Effector CD4-positive, alpha-beta T cell (primary cell): Measurements from ENCODE around the gene CNTNAP2.
"Not testable (repeated sequence)": the region's sequence is repeated elsewhere in the genome, so short reads cannot be mapped to it uniquely, and the experiment has no call there.

ENCODE experiments used
- DNase-seq: peaks from one replicate; pipeline ENCODE4 v3.0.0-alpha.2; 2020

CNTNAP2 gene

GRCh38 chr7:147678943-147679342 lies 1562.3 kb downstream of the CNTNAP2 start:
- DNase-seq = no peak

GRCh38 chr7:147681530-147681929 lies 1564.9 kb downstream of the CNTNAP2 start:
- DNase-seq = no peak

- no peak for DNase-seq
Measured at GRCh38 chr7:147700702-147701101, 1584.1 kb downstream of the CNTNAP2 start.

DNA sequence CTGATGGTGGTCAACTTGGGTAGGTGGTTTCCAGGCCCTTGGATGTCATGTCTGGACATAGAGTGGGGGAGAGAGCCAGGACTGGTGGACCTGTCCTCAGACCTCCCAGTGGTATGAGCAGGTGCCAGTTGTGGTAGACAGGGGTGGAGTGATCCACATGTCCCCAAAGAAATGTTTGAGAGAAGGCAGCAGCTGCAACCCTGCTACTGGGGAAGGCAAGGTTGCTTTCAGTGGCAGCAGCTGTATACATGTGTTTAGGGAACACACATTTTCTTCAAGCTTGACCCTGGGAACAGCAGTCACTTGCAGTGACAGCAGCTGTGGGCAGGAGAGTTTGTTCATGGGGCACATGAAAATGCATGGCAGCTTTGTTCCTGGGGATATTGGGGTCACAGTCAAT lies 1591.3 kb downstream of the CNTNAP2 start:
- DNase-seq = no peak

DNA sequence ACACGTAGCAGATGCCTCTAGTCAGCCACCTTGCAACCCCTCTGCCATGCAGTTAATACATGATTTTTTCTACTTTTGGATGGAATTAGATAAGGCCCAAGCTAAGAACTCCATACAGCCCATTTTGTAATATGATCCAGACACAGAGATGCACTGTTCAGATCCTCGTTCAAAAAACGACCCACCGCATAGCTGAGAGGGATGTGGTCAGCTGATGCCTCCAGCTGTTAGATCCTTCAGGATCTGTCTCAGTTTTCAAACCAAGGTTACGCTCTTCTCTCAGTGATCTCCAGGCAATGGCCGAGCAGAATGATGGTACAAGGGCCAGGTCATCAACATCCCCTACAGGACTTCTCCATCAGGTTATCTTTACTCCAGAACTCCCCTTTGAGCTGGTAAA lies 1592.3 kb downstream of the CNTNAP2 start:
- no peak for DNase-seq

DNA sequence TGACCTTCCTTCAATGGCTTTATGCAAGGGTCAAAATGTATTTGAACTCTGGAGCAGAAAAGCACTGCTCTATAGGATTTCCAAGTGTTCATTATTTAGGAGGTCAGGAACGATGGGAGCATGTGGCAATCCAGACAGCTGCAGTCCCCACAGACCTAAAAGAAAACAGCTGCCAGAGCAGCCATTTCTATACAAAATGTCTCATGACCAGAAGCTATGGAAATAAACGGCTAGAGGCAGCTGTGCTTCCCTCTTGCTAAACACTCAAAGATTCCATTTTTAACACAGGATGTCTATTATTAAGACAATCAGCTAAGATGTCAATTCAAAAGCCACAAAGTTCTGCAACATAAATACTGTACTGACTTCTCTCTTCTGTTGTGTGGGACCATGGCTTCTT lies 1594.8 kb downstream of the CNTNAP2 start:
- DNase-seq = no peak

- no peak for DNase-seq
Measured at GRCh38 chr7:147721962-147722830, 1605.6 kb downstream of the CNTNAP2 start.

DNA sequence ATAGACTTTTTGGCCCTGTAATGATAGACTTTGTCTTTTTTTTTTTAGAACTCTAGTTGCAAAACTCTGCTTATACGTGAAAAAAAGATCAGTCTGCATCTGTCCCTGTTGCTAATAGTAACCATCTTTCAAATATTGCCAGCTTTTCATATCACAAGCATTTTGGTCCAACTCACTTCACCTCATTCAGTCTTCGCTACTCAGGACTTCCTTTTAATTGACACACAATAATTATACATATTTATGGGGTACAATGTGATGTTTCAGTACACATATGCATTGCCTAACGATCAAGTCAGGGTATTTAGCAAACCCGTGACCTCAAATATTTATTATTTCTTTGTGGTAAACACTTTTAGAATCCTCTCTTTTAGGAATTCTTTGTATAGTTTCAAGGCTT lies 1606.9 kb downstream of the CNTNAP2 start:
- no peak for DNase-seq

DNA sequence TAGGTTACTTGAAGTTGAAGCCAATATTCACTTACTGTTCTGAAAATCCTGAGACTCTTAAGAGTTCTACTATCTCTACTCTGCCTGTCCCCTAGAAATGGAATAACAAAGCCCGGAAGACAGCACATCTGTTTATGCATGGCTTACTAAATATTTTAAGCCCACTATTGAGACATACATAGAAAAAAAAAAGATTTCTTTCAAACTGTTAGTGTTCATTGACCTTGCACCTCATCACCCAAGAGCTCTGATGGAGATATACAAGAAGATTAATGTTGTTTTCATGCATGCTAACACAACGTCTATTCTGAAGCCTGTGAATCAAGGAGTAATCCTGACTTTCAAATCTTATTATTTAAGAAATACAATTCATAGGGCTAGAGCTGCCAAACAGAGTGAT lies 1614.7 kb downstream of the CNTNAP2 start:
- DNase-seq = no peak

GRCh38 chr7:147737559-147738214 lies 1621.1 kb downstream of the CNTNAP2 start:
- not testable (repeated sequence) for DNase-seq

- no peak for DNase-seq
Measured at GRCh38 chr7:147742301-147742700, 1625.7 kb downstream of the CNTNAP2 start.

GRCh38 chr7:147756300-147756699 lies 1639.7 kb downstream of the CNTNAP2 start:
- no peak for DNase-seq

DNA sequence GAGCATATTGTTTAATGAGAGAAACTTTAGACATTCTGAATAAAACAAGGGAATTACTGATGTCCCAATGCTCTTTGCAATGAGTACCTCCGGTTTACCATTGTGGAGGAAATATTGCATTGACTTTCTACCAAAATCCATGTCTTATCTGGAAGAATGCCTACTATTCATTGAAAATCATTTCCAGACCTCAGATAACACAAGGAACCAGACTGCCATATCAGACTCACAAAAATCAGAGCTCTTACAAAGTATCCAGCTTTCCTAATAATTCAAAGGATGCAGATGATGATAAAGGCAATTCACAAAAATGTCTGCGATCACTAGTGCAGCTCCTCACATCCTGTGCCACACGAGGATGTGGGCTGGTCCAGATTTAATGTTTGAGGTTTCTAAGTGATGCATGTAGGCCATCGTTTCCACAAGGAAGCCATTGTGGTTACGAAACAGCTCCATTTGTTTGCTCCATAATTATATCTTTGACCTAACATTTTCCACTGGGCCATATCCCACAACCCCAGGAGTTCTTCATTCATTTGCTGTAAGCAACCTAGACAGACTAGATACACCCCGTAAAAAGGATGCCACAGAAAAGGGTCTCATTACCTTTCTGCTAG lies 1642.8 kb downstream of the CNTNAP2 start:
- DNase-seq = no peak

- no peak for DNase-seq
Measured at GRCh38 chr7:147765301-147765700, 1648.7 kb downstream of the CNTNAP2 start.

DNA sequence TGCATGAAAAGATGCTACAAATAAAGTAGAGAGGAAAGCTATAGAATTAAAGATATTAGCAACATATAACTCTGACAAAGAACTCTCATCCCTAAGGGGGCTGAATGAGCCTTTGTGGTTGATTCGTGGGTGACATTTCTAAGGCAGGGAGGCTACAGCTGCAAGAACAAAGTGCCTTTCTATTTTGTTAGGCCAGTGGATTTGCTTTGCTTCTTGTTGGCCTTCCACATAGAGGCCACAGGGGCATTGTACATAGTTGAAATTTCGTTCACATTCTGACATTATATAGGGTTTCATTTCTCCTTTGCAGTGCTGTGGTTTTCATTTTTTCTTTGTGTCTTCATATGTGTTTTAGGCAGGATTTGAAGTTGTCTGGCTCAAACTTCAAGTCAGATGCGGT lies 1654.7 kb downstream of the CNTNAP2 start:
- DNase-seq = no peak

DNA sequence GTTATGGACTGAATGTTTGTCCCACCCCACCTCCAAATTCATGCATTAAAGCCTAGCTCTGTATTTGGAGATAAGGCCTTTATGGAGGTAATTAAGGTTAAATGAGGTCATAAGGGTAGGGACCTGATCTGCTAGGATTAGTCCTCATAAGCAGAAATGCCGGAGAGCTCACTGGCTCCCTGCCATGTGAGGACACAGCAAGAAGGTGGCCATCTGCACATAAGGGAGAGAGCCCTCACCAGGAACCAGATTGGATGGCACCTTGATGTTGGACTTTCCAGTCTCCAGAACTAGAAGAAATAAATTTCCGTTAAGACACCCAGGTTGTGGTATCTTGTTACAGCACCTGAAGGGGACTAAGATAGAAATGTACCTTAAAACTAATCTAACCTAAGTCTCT lies 1657.9 kb downstream of the CNTNAP2 start:
- DNase-seq = no peak

- no peak for DNase-seq
Measured at GRCh38 chr7:147775516-147776284, 1659.1 kb downstream of the CNTNAP2 start.

DNA sequence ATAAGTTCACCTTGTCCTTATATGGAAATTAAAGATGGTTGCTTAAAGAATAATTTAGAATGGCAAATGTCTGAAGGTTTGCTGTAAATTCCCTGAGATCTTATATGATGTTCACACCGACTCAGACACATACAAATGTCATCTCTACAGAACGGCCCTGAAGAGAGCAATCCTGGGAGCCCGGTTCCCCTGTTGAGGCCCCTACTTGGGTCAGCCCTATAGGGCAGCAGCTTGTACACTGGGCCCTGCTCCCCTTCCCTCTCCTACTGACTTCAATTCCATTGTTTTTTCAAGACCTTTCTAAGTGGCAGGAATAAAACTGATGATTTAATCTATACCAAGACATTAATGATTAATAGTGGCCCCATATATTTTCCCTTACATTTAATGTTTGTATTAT lies 1660.7 kb downstream of the CNTNAP2 start:
- DNase-seq = no peak

DNA sequence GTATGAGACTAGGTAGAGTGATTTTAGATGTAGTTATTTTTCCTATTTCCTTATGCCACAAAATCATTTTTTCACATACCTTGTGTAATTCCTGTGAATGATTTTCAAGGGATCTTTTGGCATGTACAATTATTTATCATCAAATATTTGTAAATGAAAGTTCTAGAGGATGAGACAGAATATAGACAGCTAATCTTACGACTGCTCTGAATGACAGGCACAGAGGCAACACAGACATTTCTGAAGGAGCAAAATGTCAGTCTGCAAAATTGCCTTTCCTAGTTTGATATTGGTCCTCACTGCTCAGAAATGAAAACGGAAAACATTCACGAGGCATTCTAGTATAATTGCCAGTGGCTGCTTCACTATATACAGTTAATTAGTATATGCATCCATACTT lies 1663.3 kb downstream of the CNTNAP2 start:
- no peak for DNase-seq

- DNase-seq = no peak
Measured at GRCh38 chr7:147796581-147796980, 1680.0 kb downstream of the CNTNAP2 start.

GRCh38 chr7:147798001-147798400 lies 1681.4 kb downstream of the CNTNAP2 start:
- DNase-seq = no peak

DNA sequence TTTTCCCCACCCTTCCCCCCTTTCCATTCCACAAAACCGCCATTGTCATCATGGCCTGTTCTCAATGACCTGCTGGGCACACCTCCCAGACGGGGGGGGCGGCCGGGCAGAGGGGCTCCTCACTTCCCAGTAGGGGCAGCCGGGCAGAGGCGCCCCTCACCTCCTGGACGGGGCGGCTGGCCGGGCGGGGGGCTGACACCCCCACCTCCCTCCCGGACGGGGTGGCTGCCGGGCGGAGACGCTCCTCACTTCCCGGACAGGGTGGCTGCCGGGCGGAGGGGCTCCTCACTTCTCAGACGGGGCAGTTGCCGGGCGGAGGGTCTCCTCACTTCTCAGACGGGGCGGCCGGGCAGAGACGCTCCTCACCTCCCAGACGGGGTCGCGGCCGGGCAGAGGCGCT lies 1685.2 kb downstream of the CNTNAP2 start:
- not testable (repeated sequence) for DNase-seq

DNA sequence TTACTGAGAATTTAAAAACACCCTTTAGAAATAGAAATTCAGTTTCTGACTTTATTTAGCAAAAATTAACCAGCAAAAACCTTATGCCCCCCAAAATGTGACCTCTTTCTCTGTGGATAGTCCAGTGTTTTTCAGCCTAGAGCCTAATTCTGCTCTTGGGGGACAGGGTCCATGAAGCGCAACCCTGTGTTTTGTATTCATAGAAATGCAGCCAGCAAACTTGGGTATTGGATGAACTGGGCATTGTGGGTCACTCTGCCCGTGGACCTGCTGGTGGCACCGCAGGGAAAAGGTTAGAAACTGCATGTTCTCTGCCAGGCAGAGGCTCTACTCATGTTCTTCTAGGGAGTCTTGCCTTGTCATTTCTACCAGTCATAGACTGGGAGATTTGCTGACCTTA lies 1686.5 kb downstream of the CNTNAP2 start:
- no peak for DNase-seq
